HL-60/S4 treated with phorbol 12-myristate 13-acetate at 8.2 ng/mL for 4 days and 3 days (cell line): ENCODE data around the gene RIT2.

Experiments used
- in situ Hi-C: fragments of 300-500 bp; cut with MboI; formaldehyde crosslinking; loops from 2 replicates; pipeline ENCODE4 v1.15.0; 2022; ENCODE audit warnings: low sequenced_read_pairs

RIT2 gene

GRCh38 chr18:42937436-42937835, 178.0 kb downstream of the RIT2 start:
- in situ Hi-C loops: no loop called here

- in situ Hi-C loops: no loop called here
These were observed 179.2 kb downstream of the RIT2 start for GRCh38 chr18:42936289-42936688.

- in situ Hi-C loops: no loop called here
These were observed 184.0 kb downstream of the RIT2 start for GRCh38 chr18:42931491-42931890.

GRCh38 chr18:42929857-42930256, 185.6 kb downstream of the RIT2 start:
- in situ Hi-C loops: no loop called here

- in situ Hi-C loops: no loop called here
These were observed 186.3 kb downstream of the RIT2 start for GRCh38 chr18:42929181-42929580.

GRCh38 chr18:42925036-42925435, 190.4 kb downstream of the RIT2 start:
- in situ Hi-C loops: no loop called here

- in situ Hi-C loops: no loop called here
These were observed 193.1 kb downstream of the RIT2 start for GRCh38 chr18:42922363-42922762.

GRCh38 chr18:42921226-42921737, 194.2 kb downstream of the RIT2 start:
- in situ Hi-C loops: no loop called here

- in situ Hi-C loops: no loop called here
These were observed 194.9 kb downstream of the RIT2 start for GRCh38 chr18:42920621-42921020.

GRCh38 chr18:42915299-42915698, 200.2 kb downstream of the RIT2 start:
- in situ Hi-C loops: no loop called here

- in situ Hi-C loops: no loop called here
These were observed 201.0 kb downstream of the RIT2 start for GRCh38 chr18:42914476-42914875.

- in situ Hi-C loops: no loop called here
These were observed 206.4 kb downstream of the RIT2 start for GRCh38 chr18:42909095-42909494.

GRCh38 chr18:42906761-42907160, 208.7 kb downstream of the RIT2 start:
- in situ Hi-C loops: no loop called here

GRCh38 chr18:42901161-42901560, 214.3 kb downstream of the RIT2 start:
- in situ Hi-C loops: no loop called here

GRCh38 chr18:42893977-42894376, 221.5 kb downstream of the RIT2 start:
- in situ Hi-C loops: no loop called here

- in situ Hi-C loops: no loop called here
These were observed 223.3 kb downstream of the RIT2 start for GRCh38 chr18:42892181-42892580.

- in situ Hi-C loops: no loop called here
These were observed 223.8 kb downstream of the RIT2 start for GRCh38 chr18:42891705-42892104.

- in situ Hi-C loops: no loop called here
These were observed 232.3 kb downstream of the RIT2 start for GRCh38 chr18:42883169-42883568.

GRCh38 chr18:42882122-42882521, 233.4 kb downstream of the RIT2 start:
- in situ Hi-C loops: no loop called here

- in situ Hi-C loops: no loop called here
These were observed 242.6 kb downstream of the RIT2 start for GRCh38 chr18:42872838-42873237.

GRCh38 chr18:42864876-42865275, 250.6 kb downstream of the RIT2 start:
- in situ Hi-C loops: no loop called here

- in situ Hi-C loops: no loop called here
These were observed 254.2 kb downstream of the RIT2 start for GRCh38 chr18:42861271-42861670.

GRCh38 chr18:42860548-42860947, 254.9 kb downstream of the RIT2 start:
- in situ Hi-C loops: no loop called here

- in situ Hi-C loops: no loop called here
These were observed 255.5 kb downstream of the RIT2 start for GRCh38 chr18:42860011-42860410.
